ENCODE data around the gene ZFHX3. TPM values are rescaled to one million over a fixed set of nuclear protein-coding genes. Genes with fewer than 3 reads are reported as not detected.

The ZFHX3 gene
- total RNA-seq, 1 donor from 2014 or later, result 34.8 TPM

DNA sequence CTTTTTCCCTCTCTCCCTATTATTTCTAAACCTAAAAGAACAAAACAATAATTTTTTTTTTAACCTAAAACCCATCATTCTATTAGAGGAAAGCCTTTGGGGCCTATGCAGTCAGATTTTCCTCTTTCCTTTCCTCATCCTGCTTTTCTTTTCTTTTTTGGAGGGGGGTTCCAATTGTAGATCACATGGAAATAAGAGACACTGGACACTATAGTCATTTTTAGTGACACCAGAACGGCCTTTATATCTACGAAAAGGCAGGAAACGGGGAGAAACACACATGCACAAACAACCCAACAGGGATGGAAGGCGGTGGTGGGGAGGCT lies 5.1 kb upstream of the ZFHX3 start:
- no peaks in the 10 kb centered on the region for H3K9me3 ChIP-seq
- peaks cover 15 to 54% of the 10 kb centered on the region in 2 donors for H3K4me1 ChIP-seq
- peak overlapping the region; percentile 22 to 88 for H3K4me3 ChIP-seq
- intact Hi-C loops (cut with DNase I), result loop anchor here (2.0 to 10.0 kb wide), 3 partner anchors 14 to 388 kb away; no protein-coding TSS in a partner anchor
- TF ChIP-seq, protein P1, sequence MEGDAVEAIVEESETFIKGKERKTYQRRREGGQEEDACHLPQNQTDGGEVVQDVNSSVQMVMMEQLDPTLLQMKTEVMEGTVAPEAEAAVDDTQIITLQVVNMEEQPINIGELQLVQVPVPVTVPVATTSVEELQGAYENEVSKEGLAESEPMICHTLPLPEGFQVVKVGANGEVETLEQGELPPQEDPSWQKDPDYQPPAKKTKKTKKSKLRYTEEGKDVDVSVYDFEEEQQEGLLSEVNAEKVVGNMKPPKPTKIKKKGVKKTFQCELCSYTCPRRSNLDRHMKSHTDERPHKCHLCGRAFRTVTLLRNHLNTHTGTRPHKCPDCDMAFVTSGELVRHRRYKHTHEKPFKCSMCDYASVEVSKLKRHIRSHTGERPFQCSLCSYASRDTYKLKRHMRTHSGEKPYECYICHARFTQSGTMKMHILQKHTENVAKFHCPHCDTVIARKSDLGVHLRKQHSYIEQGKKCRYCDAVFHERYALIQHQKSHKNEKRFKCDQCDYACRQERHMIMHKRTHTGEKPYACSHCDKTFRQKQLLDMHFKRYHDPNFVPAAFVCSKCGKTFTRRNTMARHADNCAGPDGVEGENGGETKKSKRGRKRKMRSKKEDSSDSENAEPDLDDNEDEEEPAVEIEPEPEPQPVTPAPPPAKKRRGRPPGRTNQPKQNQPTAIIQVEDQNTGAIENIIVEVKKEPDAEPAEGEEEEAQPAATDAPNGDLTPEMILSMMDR (IDR thresholded peaks at IDR 0.05), result no peak
- no peaks in the 10 kb centered on the region for H3K27me3 ChIP-seq
- H3K36me3 ChIP-seq, result no peaks in the 10 kb centered on the region
- H3K27ac ChIP-seq, result peak overlapping the region; percentile 98 to 99
- no peak for DNase-seq (ENCODE audit: low spot score in 2 of 2)

DNA sequence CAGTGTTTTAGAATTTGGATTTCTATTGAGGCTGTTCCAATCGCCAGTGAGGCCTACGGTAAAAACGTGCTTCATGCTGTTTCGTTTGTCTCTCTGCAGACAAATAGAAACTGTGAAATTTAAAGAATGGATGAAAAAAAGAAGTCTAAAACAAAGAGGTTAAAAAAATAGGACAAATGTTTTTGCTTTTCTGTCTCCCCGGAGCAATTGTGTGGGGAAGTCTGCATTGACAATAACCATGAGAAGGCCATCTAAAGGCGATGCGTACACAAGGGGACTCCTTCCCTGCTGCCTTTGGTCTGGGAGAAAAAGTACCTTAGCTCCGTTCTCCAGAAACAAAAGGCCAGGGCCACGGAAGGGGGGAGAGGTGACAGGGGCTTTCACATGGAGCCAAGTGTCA lies 4.6 kb upstream of the ZFHX3 start:
- H3K4me1 ChIP-seq, result peaks cover 15 to 54% of the 10 kb centered on the region in 2 donors
- peak overlapping the region; percentile 98 to 99 for H3K27ac ChIP-seq
- no peaks in the 10 kb centered on the region for H3K9me3 ChIP-seq
- H3K27me3 ChIP-seq, result no peaks in the 10 kb centered on the region
- no peaks in the 10 kb centered on the region for H3K36me3 ChIP-seq
- H3K4me3 ChIP-seq, result peak overlapping the region; percentile 22 to 88
- TF ChIP-seq, protein P1 (IDR thresholded peaks at IDR 0.05), result no peak
- no peak for DNase-seq (ENCODE audit: low spot score in 2 of 2)
- intact Hi-C loops (cut with DNase I), result loop anchor here (2.0 to 10.0 kb wide), 3 partner anchors 14 to 388 kb away; no protein-coding TSS in a partner anchor

DNA sequence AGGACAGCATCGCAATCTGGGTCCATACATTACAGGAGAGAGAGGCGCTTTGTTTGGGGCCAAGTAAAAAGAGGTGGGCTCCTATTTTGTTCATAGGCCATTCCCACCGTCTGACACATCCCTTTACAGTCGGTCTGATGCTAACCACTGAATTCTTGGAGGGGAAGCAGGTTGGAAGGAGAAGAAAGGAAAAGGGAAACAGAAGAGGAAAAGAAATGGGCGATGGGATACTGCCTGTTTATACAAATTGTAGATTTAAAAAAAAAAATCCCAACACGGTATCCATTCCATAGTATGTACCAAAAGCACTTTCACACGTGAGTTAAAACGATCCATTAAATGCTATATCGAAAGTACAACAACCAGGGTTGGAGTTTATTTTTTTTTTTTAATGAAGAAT lies 4.0 kb upstream of the ZFHX3 start:
- Histone ChIP-seq H3K4me3 (peak overlapping the region in 1 of 2 donors; percentile 88), H3K4me1 (peaks cover 15 to 54% of the 10 kb centered on the region in 2 donors), H3K9me3 (no peaks in the 10 kb centered on the region), H3K27me3 (no peaks in the 10 kb centered on the region), H3K27ac (peak overlapping the region; percentile 98 to 99), H3K36me3 (no peaks in the 10 kb centered on the region)
- TF ChIP-seq, protein P1 (IDR thresholded peaks at IDR 0.05), result no peak
- no peak for DNase-seq (ENCODE audit: low spot score in 2 of 2)
- intact Hi-C loops (cut with DNase I), result loop anchor here (2.0 to 10.0 kb wide), 4 partner anchors 15 to 387 kb away; no protein-coding TSS in a partner anchor

DNA sequence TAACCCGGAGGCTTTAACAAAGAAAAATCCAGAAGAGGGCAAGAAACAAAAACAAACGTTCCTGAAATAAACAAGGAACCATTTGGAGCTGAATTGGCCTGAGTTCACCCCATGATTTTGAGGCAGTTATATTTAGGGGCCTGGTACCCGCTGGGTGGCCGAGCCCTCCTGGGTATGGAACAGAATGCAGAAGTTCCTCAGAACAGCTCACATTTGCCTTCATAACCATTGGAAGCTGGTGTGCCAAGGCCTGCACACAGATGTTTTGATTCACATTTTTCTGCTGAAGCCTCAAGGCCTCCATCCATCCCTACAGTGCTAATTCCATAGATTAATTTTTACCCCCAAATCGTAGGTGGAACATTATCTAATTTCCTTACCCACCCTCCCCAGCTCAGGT lies 3.3 kb upstream of the ZFHX3 start:
- intact Hi-C loops (cut with DNase I), result loop anchor here (2.0 to 10.0 kb wide), 3 partner anchors 200 to 386 kb away; no protein-coding TSS in a partner anchor
- H3K27me3 ChIP-seq, result no peaks in the 10 kb centered on the region
- H3K27ac ChIP-seq, result peak overlapping the region; percentile 98 to 99
- H3K4me3 ChIP-seq, result peak overlapping the region; percentile 4 to 88
- peaks cover 15 to 61% of the 10 kb centered on the region in 2 donors for H3K4me1 ChIP-seq
- no peaks in the 10 kb centered on the region for H3K9me3 ChIP-seq
- H3K36me3 ChIP-seq, result no peaks in the 10 kb centered on the region
- TF ChIP-seq, protein P1 (IDR thresholded peaks at IDR 0.05), result no peak
- no peak for DNase-seq (ENCODE audit: low spot score in 2 of 2)

DNA sequence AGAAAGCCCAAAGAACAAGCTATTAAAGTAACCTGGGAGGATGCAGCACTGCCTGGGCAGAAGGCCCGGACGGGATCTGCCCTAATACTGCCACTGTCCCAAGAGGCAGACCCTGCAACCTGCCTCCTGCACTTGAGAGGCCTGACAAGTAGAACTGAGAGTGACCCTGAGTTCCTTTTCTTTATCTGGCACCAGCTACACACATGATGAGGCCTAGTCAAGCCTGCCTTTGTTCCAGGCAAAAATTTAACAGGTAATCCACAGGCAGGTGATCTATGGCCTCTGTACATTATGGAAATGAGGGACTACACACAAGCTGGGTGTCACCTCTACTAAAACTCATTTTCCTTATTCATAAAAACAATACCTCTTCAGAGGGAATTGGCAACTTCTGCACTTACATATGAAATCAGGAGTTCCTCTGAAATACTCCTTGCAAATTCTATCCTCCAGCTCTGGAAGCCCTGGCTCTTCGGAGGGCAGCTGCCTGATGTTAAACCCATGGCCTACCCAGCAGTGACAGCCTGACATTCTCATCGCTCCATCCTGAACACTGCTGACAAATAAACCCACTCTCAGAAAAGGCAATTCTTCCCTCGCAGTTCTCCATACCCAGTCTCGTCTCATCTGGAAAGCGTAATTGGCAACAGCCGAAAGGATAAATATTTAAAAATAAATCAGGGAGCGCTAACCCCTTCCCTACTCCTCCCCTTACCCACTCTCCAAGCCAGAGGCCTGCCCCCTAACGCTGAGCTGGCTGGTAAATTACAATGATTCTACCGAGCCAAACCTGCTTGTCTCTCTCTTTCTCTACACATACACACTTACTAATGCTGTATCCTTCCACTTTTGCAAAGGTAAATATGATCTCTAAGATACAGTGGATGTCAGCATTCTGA lies 2.5 kb upstream of the ZFHX3 start:
- TF ChIP-seq, protein P1 (IDR thresholded peaks at IDR 0.05), result no peak
- H3K36me3 ChIP-seq, result no peaks in the 10 kb centered on the region
- peak overlapping the region; percentile 4 to 88 for H3K4me3 ChIP-seq
- no peak for DNase-seq (ENCODE audit: low spot score in 2 of 2)
- no peaks in the 10 kb centered on the region for H3K9me3 ChIP-seq
- H3K27me3 ChIP-seq, result no peaks in the 10 kb centered on the region
- intact Hi-C loops (cut with DNase I), result loop anchor here (2.0 to 10.0 kb wide), 3 partner anchors 200 to 386 kb away; no protein-coding TSS in a partner anchor
- peaks cover 15 to 67% of the 10 kb centered on the region in 2 donors for H3K4me1 ChIP-seq
- H3K27ac ChIP-seq, result peak overlapping the region; percentile 98 to 99
